Thymus (tissue), 11 donors: ENCODE measurements around the gene KIF16B. TPM values are rescaled to one million over a fixed set of nuclear protein-coding genes. Genes with fewer than 3 reads are reported as not detected.

Experiments
- DNase-seq, 9 donors: peaks; one replicate each; pipeline ENCODE4 v3.0.0-alpha.2; 2013; ENCODE audit warnings: low spot score in 9 of 9, low read depth in 6 of 9, missing footprints in 1 of 9
- H3K27ac ChIP-seq, 2 donors: one replicate each; pipeline ENCODE4 v1.5.1; 2013; ENCODE audit warnings: control low read depth in 1 of 2, low read depth in 1 of 2, low read length in 1 of 2, mild to moderate bottlenecking in 1 of 2, moderate library complexity in 1 of 2
- H3K27me3 ChIP-seq, 2 donors: one replicate each; pipeline ENCODE4 v1.5.1; 2013; ENCODE audit warnings: low read length in 1 of 2; ENCODE audit not compliant: control insufficient read depth in 2 of 2, insufficient read depth in 1 of 2
- H3K36me3 ChIP-seq, 2 donors: one replicate each; pipeline ENCODE4 v1.5.1; 2013; ENCODE audit warnings: low read length in 1 of 2, mild to moderate bottlenecking in 1 of 2, moderate library complexity in 1 of 2; ENCODE audit not compliant: control insufficient read depth in 2 of 2, insufficient read depth in 2 of 2
- H3K4me1 ChIP-seq, 2 donors: one replicate each; pipeline ENCODE4 v1.5.1; 2013; ENCODE audit warnings: low read length in 2 of 2; ENCODE audit not compliant: control insufficient read depth in 2 of 2, insufficient read depth in 2 of 2
- H3K4me3 ChIP-seq, 2 donors: one replicate each; pipeline ENCODE4 v1.5.1; 2013; ENCODE audit warnings: low read length in 2 of 2, control low read depth in 1 of 2, mild to moderate bottlenecking in 1 of 2
- H3K9me3 ChIP-seq, 2 donors: one replicate each; pipeline ENCODE4 v1.5.1; 2013; ENCODE audit warnings: low read length in 1 of 2, mild to moderate bottlenecking in 1 of 2; ENCODE audit not compliant: control insufficient read depth in 2 of 2, insufficient read depth in 1 of 2
- WGBS: extraction: QIAGEN DNeasy Blood & Tissue Kit; methylation state at CpG from one replicate; pipeline ENCODE4 v1.1.7; 2013; 5-methylcytosine and 5-hydroxymethylcytosine counted together
- polyA plus RNA-seq: library from polyadenylated mRNA; stranded (reverse); fragments of 200-250 nt; gene quantifications from one replicate; pipeline ENCODE4 v1.2.3, GENCODE V29; 2013
- total RNA-seq: library from RNA; stranded (reverse); fragments of 120-200 nt; gene quantifications from one replicate; pipeline ENCODE4 v1.2.4, GENCODE V29; 2013
- donor health status: healthy.

The KIF16B gene
- total and polyA plus RNA-seq, 2 donors: 5.2 to 6.7 TPM

DNA sequence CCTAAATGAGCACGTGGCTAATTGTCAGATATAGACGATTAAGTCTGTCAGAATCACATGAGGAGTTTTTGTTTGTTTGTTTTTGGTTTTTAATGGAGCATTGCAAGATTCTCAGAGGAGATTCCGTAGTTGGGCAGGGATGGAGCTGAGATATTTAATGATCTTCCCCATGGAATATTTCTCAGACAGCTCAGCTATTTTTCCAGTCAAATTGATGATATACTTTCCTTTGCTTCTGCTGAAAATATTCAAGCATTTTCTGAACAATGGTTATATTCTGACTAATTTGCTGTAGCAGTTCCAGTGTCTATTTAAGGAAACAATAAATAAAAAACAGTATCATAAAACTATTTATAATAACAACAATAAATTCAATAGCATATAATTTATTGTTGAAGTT is 348.4 kb downstream of the KIF16B start:
- no peak for DNase-seq
- Histone ChIP-seq H3K36me3 (no peaks in the 10 kb centered on the region), H3K4me3 (no peak overlapping the region)

DNA sequence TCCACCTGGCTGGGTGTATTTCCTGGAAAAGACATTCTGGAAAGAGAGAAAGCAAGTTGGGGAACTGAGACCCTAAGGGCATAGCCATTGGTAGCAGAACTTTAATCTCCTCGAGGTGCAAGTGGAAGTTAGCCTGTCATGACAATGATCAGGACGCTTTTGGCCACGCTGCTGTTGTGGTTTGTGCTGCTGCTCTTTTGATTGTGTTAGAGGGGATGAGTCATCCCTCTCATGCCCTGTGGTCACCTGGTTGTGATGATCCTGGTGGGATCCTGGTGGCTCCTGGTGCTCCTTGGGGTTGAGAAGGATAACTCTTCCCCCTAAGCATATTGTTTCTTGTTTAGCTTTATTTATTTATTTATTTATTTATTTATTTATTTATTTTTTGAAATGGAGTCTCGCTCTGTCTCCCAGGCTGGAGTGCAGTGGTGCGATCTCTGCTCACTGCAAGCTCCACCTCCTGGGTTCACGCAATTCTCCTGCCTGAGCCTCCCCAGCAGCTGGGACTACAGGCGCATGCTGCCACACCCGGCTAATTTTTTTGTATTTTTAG is 350.3 kb downstream of the KIF16B start:
- DNase-seq: no peak
- Histone ChIP-seq H3K4me3 (no peak overlapping the region), H3K9me3 (no peaks in the 10 kb centered on the region), H3K36me3 (no peaks in the 10 kb centered on the region), H3K27me3 (no peaks in the 10 kb centered on the region), H3K27ac (no peak overlapping the region), H3K4me1 (no peaks in the 10 kb centered on the region)
- 89% methylated on average over 8 of the region's 8 CpGs for WGBS

More for the DNA sequence above, 348.4 kb downstream of the KIF16B start:
- Histone ChIP-seq H3K4me1 (no peaks in the 10 kb centered on the region), H3K9me3 (peaks cover 0 to 5% of the 10 kb centered on the region in 2 donors), H3K27me3 (no peaks in the 10 kb centered on the region), H3K27ac (no peak overlapping the region)
- 86% methylated on average over 3 of the region's 3 CpGs for WGBS

Other genes starting within 250 kb of the KIF16B start
- 103 TPM for gene SNRPB2, start 156.6 kb upstream of the KIF16B start, total RNA-seq
- gene SNRPB2, start 156.6 kb upstream of the KIF16B start, polyA plus RNA-seq: 77.1 TPM
- 0.19 TPM for gene OTOR, start 174.9 kb upstream of the KIF16B start, total RNA-seq
- gene OTOR, start 174.9 kb upstream of the KIF16B start, polyA plus RNA-seq: 1.1 TPM